ENCODE measurements around the gene PNMA8C. TPM values are rescaled to one million over a fixed set of nuclear protein-coding genes. Genes with fewer than 3 reads are reported as not detected.
"Not testable (repeated sequence)": the region's sequence is repeated elsewhere in the genome, so short reads cannot be mapped to it uniquely, and the experiment has no call there.

PNMA8C gene
- total and polyA plus RNA-seq, 2 donors (not counting 3 experiments of a cell fraction or from before 2014, with no cell fraction given): not detected

GRCh38 chr19:46376241-46377153 is 52.2 kb downstream of the PNMA8C start:
- ChIA-PET POLR2A (no interaction called here), CTCF (interaction anchor here (0.7 to 1.5 kb wide), 2 partner anchors 96 to 347 kb away, joined by 3 to 8 read pairs; no protein-coding TSS in a partner anchor)
- Histone ChIP-seq H3K9me3 (replicated peaks; ENCODE audit: control insufficient read depth, insufficient read depth, low read length) (no peaks in the 10 kb centered on the region), H3K36me3 (ENCODE audit: control insufficient read depth in 2 of 2, extremely low read depth in 1 of 2, insufficient read depth in 2 of 2, low read length in 2 of 2) (peaks cover 17 to 18% of the 10 kb centered on the region in 2 experiments), H4K20me1 (replicated peaks; ENCODE audit: control insufficient read depth, extremely low read depth, insufficient read depth, low read length) (no peaks in the 10 kb centered on the region), H3K9me1 (replicated peaks; ENCODE audit: control insufficient read depth, extremely low read depth, insufficient read depth, low read length) (no peaks in the 10 kb centered on the region), H3K79me2 (ENCODE audit: control insufficient read depth, insufficient read depth, low read length) (peaks cover 43% of the 10 kb centered on the region), H3K4me2 (ENCODE audit: insufficient read depth, low read length) (no peak overlapping the region), H3K9ac (replicated peaks; ENCODE audit: extremely low read depth, insufficient read depth, low read length) (no peak overlapping the region), H3K27me3 (ENCODE audit: control insufficient read depth in 2 of 2, insufficient read depth in 2 of 2, low read length in 2 of 2) (no peaks in the 10 kb centered on the region), H3K27ac (ENCODE audit: insufficient read depth, low read depth, low read length) (no peak overlapping the region), H3K4me3 (replicated peaks in 1 of 3; ENCODE audit: insufficient read depth in 1 of 3, low read depth in 1 of 3, low read length in 3 of 3) (no peak overlapping the region), H2AFZ (ENCODE audit: low read depth, low read length) (no peak overlapping the region), H3K4me1 (ENCODE audit: control insufficient read depth, extremely low read depth, insufficient read depth, low read length) (peaks cover 29% of the 10 kb centered on the region)
- no TSS peak for BruUV-seq (replicated peaks)
- TF ChIP-seq FOS (IDR thresholded peaks at IDR 0.05; ENCODE audit: borderline replicate concordance, insufficient read depth, low read length) (no peak), MYC (IDR thresholded peaks at IDR 0.05; ENCODE audit: low read depth, low read length) (no peak), POLR2A (IDR thresholded peaks at IDR 0.05; ENCODE audit: low read depth, low read length) (no peak), JUN (IDR thresholded peaks at IDR 0.05; ENCODE audit: borderline replicate concordance, insufficient read depth, insufficient read length, low read depth) (no peak), GATA2 (IDR thresholded peaks at IDR 0.05; ENCODE audit: insufficient read depth, insufficient read length, low read depth, low read length) (no peak), POLR2AphosphoS5 (IDR thresholded peaks at IDR 0.05; ENCODE audit: insufficient read depth, low read depth, low read length) (no peak), CTCF (IDR thresholded peaks at IDR 0.05; ENCODE audit: extremely low read depth in 1 of 2, insufficient read depth in 1 of 2, low read depth in 1 of 2, low read length in 2 of 2) (no peak), MAX (IDR thresholded peaks at IDR 0.05; ENCODE audit: insufficient read depth, insufficient read length) (no peak), EZH2 (IDR thresholded peaks at IDR 0.05; ENCODE audit: borderline replicate concordance, low read depth, low read length, severe bottlenecking) (no peak)
- DNase-seq (ENCODE audit: low read depth, low spot score) (no peak), FAIRE-seq (no peak)
- dilution Hi-C loops (cut with MboI; ENCODE audit: extremely low pct_ligation_motif_present, low sequenced_read_pairs) (no loop called here), intact Hi-C loops (cut with micrococcal nuclease) (no loop called here)

- FAIRE-seq; H3K27ac ChIP-seq (ENCODE audit: insufficient read depth, low read depth, low read length); H2AFZ ChIP-seq (ENCODE audit: low read depth, low read length); H3K9me3 ChIP-seq (replicated peaks; ENCODE audit: control insufficient read depth, insufficient read depth, low read length); H3K9ac ChIP-seq (replicated peaks; ENCODE audit: extremely low read depth, insufficient read depth, low read length); H3K27me3 ChIP-seq (ENCODE audit: control insufficient read depth in 2 of 2, insufficient read depth in 2 of 2, low read length in 2 of 2); DNase-seq (ENCODE audit: low read depth, low spot score); intact Hi-C loops (cut with micrococcal nuclease); H3K9me1 ChIP-seq (replicated peaks; ENCODE audit: control insufficient read depth, extremely low read depth, insufficient read depth, low read length); H4K20me1 ChIP-seq (replicated peaks; ENCODE audit: control insufficient read depth, extremely low read depth, insufficient read depth, low read length); H3K4me2 ChIP-seq (ENCODE audit: insufficient read depth, low read length); H3K4me3 ChIP-seq (replicated peaks in 1 of 3; ENCODE audit: insufficient read depth in 1 of 3, low read depth in 1 of 3, low read length in 3 of 3); dilution Hi-C loops (cut with MboI; ENCODE audit: extremely low pct_ligation_motif_present, low sequenced_read_pairs); POLR2A ChIA-PET; BruUV-seq (replicated peaks): not testable (repeated sequence)
- Histone ChIP-seq H3K4me1 (ENCODE audit: control insufficient read depth, extremely low read depth, insufficient read depth, low read length) (peaks cover 34% of the 10 kb centered on the region), H3K79me2 (ENCODE audit: control insufficient read depth, insufficient read depth, low read length) (peaks cover 42% of the 10 kb centered on the region), H3K36me3 (ENCODE audit: control insufficient read depth in 2 of 2, extremely low read depth in 1 of 2, insufficient read depth in 2 of 2, low read length in 2 of 2) (peaks cover 17 to 18% of the 10 kb centered on the region in 2 experiments)
- CTCF ChIA-PET: interaction anchor here (4.5 kb wide), 1 partner anchor 95 kb away, joined by 37 read pairs; no protein-coding TSS in a partner anchor
These were observed 53.2 kb downstream of the PNMA8C start for GRCh38 chr19:46375476-46376067.
